ENCODE data around the gene ATCAY. TPM values are rescaled to one million over a fixed set of nuclear protein-coding genes. Genes with fewer than 3 reads are reported as not detected.

ATCAY gene
- total and polyA plus RNA-seq, 2 of the 13 experiments (the other 11 are each of a cell fraction or from before 2014, with no cell fraction given), result not detected

DNA sequence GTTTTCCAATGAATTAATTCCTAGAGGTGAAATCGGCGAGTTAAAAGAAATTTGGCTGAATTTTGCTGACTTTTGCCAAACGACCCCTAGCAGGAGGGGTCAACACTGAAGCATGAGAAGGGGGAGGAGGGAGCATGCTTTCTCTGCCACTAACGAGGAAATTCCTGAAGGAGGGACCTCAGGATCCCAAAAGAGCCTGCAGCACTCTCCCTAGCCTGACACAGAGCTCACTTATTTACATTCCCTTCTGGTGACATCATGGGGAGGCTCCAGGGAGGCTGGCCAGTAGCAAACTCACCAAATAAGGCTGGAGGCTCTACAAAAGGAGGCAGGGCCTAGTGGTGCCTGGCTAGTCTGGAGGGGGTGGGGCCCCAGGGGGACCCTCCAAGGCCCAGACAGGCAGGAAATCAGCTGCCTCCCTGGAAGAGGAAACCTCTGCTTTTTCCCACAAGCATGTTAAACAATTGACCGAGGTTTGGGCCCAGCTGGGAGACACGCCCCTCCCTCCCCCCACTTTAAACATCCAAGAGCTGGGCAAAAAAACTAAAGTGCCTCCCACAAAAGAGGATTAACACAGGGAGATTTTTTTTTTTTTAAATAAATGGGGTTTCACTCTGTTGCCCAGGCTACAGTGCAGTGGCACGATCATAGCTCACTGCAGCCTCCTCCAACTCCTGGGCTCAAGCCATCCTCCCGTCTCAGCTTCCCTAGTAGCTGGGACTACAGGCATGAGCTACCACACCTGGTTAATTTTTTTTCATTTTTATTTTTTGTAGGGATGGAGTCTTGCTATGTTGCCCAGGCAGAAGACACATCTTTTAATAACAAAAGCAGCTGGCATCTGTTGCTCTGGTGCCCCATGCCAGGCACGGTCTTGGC, 88.3 kb downstream of the ATCAY start (continued):
- TF ChIP-seq ZXDC (CRISPR knock-in tag; IDR thresholded peaks at IDR 0.05), result no peak
- TF ChIP-seq SNRNP70 (IDR thresholded peaks at IDR 0.05; ENCODE audit: low read depth, low read length), result no peak
- TF ChIP-seq FOXO4 (CRISPR knock-in tag; conservative IDR thresholded peaks at IDR 0.05), result no peak
- no peak for TF ChIP-seq HNF4A (CRISPR knock-in tag; IDR thresholded peaks at IDR 0.05)
- TF ChIP-seq PREB (CRISPR knock-in tag; IDR thresholded peaks at IDR 0.05), result no peak
- TF ChIP-seq BRD4 (CRISPR knock-in tag; IDR thresholded peaks at IDR 0.05), result no peak
- no peak for TF ChIP-seq SMYD3 (CRISPR knock-in tag; IDR thresholded peaks at IDR 0.05)
- TF ChIP-seq, protein P1, sequence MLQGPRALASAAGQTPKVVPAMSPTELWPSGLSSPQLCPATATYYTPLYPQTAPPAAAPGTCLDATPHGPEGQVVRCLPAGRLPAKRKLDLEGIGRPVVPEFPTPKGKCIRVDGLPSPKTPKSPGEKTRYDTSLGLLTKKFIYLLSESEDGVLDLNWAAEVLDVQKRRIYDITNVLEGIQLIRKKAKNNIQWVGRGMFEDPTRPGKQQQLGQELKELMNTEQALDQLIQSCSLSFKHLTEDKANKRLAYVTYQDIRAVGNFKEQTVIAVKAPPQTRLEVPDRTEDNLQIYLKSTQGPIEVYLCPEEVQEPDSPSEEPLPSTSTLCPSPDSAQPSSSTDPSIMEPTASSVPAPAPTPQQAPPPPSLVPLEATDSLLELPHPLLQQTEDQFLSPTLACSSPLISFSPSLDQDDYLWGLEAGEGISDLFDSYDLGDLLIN (CRISPR knock-in tag; IDR thresholded peaks at IDR 0.05; ENCODE audit: borderline replicate concordance), result no peak
- no peak for TF ChIP-seq ZNF629 (CRISPR knock-in tag; conservative IDR thresholded peaks at IDR 0.05)
- TF ChIP-seq HDAC6 (IDR thresholded peaks at IDR 0.05; ENCODE audit: low read depth, low read length), result no peak
- TF ChIP-seq ZNF296 (CRISPR knock-in tag; conservative IDR thresholded peaks at IDR 0.05), result no peak
- TF ChIP-seq ZNF260 (CRISPR knock-in tag; IDR thresholded peaks at IDR 0.05; ENCODE audit: borderline replicate concordance, low read depth), result no peak
- TF ChIP-seq ZNF577 (CRISPR knock-in tag; IDR thresholded peaks at IDR 0.05; ENCODE audit: borderline replicate concordance, low read depth), result no peak
- TF ChIP-seq, protein P2, sequence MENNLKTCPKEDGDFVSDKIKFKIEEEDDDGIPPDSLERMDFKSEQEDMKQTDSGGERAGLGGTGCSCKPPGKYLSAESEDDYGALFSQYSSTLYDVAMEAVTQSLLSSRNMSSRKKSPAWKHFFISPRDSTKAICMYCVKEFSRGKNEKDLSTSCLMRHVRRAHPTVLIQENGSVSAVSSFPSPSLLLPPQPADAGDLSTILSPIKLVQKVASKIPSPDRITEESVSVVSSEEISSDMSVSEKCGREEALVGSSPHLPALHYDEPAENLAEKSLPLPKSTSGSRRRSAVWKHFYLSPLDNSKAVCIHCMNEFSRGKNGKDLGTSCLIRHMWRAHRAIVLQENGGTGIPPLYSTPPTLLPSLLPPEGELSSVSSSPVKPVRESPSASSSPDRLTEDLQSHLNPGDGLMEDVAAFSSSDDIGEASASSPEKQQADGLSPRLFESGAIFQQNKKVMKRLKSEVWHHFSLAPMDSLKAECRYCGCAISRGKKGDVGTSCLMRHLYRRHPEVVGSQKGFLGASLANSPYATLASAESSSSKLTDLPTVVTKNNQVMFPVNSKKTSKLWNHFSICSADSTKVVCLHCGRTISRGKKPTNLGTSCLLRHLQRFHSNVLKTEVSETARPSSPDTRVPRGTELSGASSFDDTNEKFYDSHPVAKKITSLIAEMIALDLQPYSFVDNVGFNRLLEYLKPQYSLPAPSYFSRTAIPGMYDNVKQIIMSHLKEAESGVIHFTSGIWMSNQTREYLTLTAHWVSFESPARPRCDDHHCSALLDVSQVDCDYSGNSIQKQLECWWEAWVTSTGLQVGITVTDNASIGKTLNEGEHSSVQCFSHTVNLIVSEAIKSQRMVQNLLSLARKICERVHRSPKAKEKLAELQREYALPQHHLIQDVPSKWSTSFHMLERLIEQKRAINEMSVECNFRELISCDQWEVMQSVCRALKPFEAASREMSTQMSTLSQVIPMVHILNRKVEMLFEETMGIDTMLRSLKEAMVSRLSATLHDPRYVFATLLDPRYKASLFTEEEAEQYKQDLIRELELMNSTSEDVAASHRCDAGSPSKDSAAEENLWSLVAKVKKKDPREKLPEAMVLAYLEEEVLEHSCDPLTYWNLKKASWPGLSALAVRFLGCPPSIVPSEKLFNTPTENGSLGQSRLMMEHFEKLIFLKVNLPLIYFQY (CRISPR knock-in tag; IDR thresholded peaks at IDR 0.05; ENCODE audit: borderline replicate concordance), result no peak
- no peak for TF ChIP-seq ZFP62 (CRISPR knock-in tag; IDR thresholded peaks at IDR 0.05)
- TF ChIP-seq HDAC2 (CRISPR knock-in tag; IDR thresholded peaks at IDR 0.05), result 0 out of 2 replicates have a peak, but pooled peaks have one; percentile 17
- no peak for TF ChIP-seq ZNF205 (CRISPR knock-in tag; IDR thresholded peaks at IDR 0.05)
- no peak for TF ChIP-seq ZNF12 (CRISPR knock-in tag; IDR thresholded peaks at IDR 0.05)
- TF ChIP-seq ZNF292 (CRISPR knock-in tag; IDR thresholded peaks at IDR 0.05; ENCODE audit: borderline replicate concordance, low read depth), result no peak
